Sciatic nerve (tissue), 2 donors: ENCODE measurements around the gene KRTAP1-3. TPM values are rescaled to one million over a fixed set of nuclear protein-coding genes. Genes with fewer than 3 reads are reported as not detected.
A peak's percentile ranks its signal among the peaks of the same experiment; 100 is the strongest.
"Not testable (repeated sequence)": the region's sequence is repeated elsewhere in the genome, so short reads cannot be mapped to it uniquely, and the experiment has no call there.

ENCODE experiments used
- ATAC-seq: fragments of 200-7000 bp; cut with Tn5 transposase; one replicate; pipeline ENCODE4 v1.9.1; 2020; ENCODE audit warnings: mild to moderate bottlenecking, moderate library complexity
- DNase-seq: peaks from one replicate; pipeline ENCODE4 v3.0.0-alpha.2; 2020; ENCODE audit warnings: low spot score
- intact Hi-C: fragments of 100-400 bp; cut with DNase I; formaldehyde crosslinking; loops from one replicate; pipeline ENCODE4 v1.14.2; 2022
- total RNA-seq: library from RNA; stranded (reverse); fragmentation: NEBNext Ultra II Directional; extraction: Animal tissue kit (Norgen Biotek cat#: 25700); gene quantifications from one replicate; pipeline ENCODE4 v1.2.1, GENCODE V29; 2021
- donor health status: DM: no; HTN: no; CAD: no.
- donor health status: DM: no; HTN: no; CAD: no.

Gene KRTAP1-3
- total RNA-seq: not detected

- ATAC-seq, DNase-seq, intact Hi-C loops: not testable (repeated sequence)
Measured at GRCh38 chr17:41034346-41034935, at the start of gene KRTAP1-3. TSS of gene KRTAP1-3 (minus strand) at chr17:41034874. CDS start at chr17:41034821, 53 bp downstream.

DNA sequence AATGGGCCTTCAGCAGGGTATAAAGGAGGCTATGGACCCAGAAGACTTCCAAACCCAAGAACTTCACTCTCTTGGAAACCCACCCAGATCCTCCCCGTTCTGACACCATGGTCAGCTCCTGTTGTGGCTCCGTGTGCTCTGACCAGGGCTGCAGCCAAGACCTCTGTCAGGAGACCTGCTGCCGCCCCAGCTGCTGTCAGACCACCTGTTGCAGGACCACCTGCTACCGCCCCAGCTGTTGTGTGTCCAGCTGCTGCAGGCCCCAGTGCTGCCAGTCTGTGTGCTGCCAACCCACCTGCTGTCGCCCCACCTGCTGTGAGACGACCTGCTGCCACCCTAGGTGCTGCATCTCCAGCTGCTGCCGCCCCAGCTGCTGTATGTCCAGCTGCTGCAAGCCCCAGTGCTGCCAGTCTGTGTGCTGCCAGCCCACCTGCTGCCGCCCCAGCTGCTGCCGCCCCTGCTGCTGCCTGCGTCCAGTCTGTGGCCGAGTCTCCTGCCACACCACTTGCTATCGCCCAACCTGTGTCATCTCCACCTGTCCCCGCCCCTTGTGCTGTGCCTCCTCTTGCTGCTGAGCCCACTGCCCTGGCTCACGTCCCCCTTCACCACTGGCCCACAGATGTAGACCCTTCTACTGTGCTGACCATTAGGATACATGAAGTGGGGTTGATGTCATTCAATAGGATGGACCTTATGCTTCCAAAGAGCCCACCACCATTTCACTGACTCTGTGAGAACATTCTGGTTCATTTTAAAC, 49.6 kb upstream of the KRTAP1-3 start, which contains the start of gene KRTAP4-7:
Gene KRTAP4-7 (plus strand): TSS at position 51 of the 757 bp plus-strand sequence. CDS start 57 bp downstream, at position 108.
- ATAC-seq, intact Hi-C loops, DNase-seq: not testable (repeated sequence)

GRCh38 chr17:41083427-41083826, 48.8 kb upstream of the KRTAP1-3 start:
- intact Hi-C loops, DNase-seq, ATAC-seq: not testable (repeated sequence)

DNA sequence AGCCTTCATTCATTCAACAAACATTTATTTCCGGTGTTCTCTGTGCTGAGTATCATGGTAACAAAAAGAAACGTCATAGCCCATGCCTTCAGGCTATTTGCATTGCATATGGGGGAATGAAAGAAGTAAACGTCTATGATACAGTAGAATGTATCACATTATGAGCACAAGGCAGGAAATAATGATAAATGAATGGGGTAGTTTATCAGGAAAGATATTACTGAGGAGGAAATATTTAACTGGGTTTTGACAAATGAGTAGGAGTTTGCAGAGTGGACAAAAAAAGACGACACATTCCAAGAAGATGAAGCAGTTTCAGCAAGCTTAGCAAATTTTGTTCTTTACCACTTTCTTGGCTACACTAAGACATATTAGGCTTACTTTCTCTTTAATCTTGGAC, 48.0 kb upstream of the KRTAP1-3 start:
- no peak for ATAC-seq

GRCh38 chr17:41076788-41077187, 42.1 kb upstream of the KRTAP1-3 start:
- intact Hi-C loops: no loop called here
- ATAC-seq (no peak), DNase-seq (no peak)

More for the DNA sequence above, 48.0 kb upstream of the KRTAP1-3 start:
- intact Hi-C loops: no loop called here
- DNase-seq: no peak

GRCh38 chr17:41073676-41074075, 39.0 kb upstream of the KRTAP1-3 start:
- DNase-seq (no peak), ATAC-seq (no peak)
- intact Hi-C loops: no loop called here

GRCh38 chr17:41071606-41072360, 37.1 kb upstream of the KRTAP1-3 start:
- intact Hi-C loops: no loop called here
- DNase-seq: no peak
- ATAC-seq: no peak

- DNase-seq (no peak), ATAC-seq (no peak)
- intact Hi-C loops: no loop called here
Measured at GRCh38 chr17:41069031-41069430, 34.4 kb upstream of the KRTAP1-3 start.

GRCh38 chr17:41067281-41067680, 32.6 kb upstream of the KRTAP1-3 start:
- intact Hi-C loops: no loop called here
- no peak for ATAC-seq
- no peak for DNase-seq

DNA sequence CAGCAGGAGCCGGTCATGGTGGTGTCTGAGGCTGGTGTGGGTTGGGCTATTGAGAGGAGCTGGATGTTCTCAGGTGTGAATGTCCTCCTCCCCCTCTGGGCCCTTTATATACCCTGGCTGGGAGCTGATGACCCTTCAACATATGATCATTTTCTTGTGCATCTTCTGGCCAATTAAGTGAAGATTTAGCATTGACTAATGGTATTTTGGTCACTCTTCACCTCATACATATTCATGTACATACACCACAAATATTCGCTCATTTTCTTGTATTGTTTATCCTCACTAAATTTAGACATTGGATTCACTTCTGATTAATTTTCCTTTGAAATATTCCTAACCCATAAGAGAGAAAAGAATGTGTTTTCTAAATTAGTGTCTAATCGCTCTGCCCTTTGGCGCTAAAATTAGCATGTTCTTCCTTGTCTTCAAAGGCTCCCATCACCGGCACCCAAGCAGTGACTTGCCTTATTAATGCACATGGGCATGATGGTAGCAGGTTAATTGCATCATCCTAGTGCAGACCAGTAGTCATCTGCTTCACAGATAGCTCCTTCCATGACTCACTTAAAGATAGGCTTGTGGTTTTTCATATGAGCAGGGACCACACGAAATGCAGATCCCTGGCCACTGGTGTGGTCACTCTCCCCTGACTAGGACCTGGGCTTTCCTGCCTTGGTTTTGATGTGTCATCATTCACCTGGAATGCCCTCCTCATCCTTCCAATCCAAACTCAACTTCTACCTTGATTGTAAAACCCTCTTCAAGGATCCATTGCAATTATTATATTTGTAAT, 31.4 kb upstream of the KRTAP1-3 start, which contains the start of gene KRTAP2-4:
Gene KRTAP2-4 (minus strand): TSS at position 51 of the 796 bp plus-strand sequence. CDS start 34 bp downstream, at position 17.
- DNase-seq: no peak
- intact Hi-C loops: no loop called here
- no peak for ATAC-seq

- ATAC-seq, DNase-seq, intact Hi-C loops: not testable (repeated sequence)
Measured at GRCh38 chr17:41065016-41065689, 30.5 kb upstream of the KRTAP1-3 start.

DNA sequence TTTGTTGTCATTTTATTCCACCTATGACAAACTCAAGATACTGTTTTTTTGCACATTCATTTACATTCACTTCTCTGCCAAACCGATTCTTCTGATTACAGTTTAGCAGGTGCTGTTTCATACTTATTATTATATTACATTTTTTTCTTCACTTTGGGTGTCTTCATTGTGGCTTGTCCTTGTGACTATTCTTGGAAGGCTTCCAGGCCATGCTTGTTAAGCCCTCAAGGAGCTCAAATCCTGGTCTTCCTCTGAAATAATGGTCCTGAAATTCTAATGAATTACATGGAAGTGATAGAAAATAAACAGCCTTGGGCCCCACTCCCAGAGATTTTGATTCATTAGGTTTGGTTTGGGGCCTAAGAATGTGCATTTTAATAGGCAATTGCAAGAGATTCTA, 29.6 kb upstream of the KRTAP1-3 start:
- no peak for DNase-seq
- intact Hi-C loops: no loop called here

DNA sequence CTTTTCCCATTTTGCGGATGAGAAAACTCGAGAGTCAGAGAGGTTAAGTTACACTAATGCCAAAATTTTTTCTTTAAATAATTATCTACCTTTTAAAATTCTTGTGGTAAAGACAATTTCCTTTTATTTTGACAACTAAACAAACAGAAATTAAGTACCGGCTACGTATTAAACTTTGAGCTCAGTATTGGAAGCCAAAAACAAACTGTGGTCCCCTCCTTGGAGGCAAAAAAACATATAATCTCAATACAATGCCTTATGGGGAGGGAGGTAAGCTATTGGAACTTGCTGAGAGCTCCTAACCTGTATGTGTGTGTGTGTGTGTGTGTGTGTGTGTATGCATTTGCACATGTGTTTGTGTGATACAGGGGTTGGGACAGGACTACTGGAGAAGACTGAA, 28.8 kb upstream of the KRTAP1-3 start:
- intact Hi-C loops: no loop called here
- ATAC-seq: no peak
- DNase-seq: no peak

More for the DNA sequence above, 29.6 kb upstream of the KRTAP1-3 start:
- no peak for ATAC-seq

- intact Hi-C loops: no loop called here
- ATAC-seq: peak; percentile 67
- DNase-seq: no peak
Measured at GRCh38 chr17:41061964-41062363, 27.3 kb upstream of the KRTAP1-3 start.

DNA sequence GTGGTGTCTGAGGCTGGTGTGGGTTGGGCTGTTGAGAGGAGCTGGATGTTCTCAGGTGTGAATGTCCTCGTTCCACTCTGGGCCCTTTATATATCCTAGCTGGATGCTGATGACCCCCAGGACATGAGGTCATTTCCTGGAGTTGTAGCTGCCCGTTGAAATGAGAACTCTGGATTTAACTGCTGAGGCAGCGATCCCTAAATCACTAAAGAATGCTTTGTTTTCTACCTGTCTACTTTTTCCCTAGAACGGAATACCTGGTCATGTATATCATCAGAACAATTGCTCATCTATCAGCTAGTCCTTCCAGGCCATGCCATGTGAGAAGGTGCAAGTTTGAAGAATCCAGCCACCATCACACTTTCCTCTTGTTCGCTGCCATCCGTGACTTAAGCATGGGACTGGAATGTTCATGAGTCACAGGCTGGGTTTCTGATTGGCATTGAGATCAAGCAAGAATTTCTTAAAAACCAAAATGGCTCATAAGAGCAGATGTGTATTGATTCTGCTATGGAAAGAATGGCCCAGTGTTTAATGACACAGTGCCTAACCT, 25.5 kb upstream of the KRTAP1-3 start, which contains the start of gene KRTAP2-3:
Gene KRTAP2-3 (minus strand): TSS at position 63 of the 553 bp plus-strand sequence. CDS start 64 bp downstream, outside the sequence.
- ATAC-seq (no peak), DNase-seq (no peak)
- intact Hi-C loops: no loop called here

- DNase-seq, ATAC-seq, intact Hi-C loops: not testable (repeated sequence)
Measured at GRCh38 chr17:41059276-41060051, 24.8 kb upstream of the KRTAP1-3 start.

DNA sequence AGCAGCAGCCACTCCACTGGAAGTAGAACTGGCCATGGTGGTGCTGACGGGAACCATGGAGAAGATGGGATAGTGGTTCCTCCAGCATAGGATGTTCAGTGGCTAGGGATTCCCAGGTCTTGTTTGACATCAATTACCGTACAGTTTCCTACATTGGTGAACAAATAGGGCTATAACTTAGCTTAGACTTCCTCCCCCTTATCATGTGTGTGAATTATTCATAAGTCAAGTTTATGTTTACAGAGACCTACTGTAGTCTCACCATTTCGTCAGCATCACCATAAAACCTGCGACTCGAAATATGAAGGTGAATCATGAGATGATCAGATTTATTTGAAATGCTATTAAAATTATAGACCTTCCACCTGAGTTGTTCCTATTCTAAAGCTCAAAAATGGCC, 24.1 kb upstream of the KRTAP1-3 start:
- ATAC-seq (no peak), DNase-seq (no peak)
- intact Hi-C loops: no loop called here
